GM21526 (cell line): ENCODE results near the gene AMHR2.

Experiments used
- ATAC-seq: cut with Tn5 transposase; IDR thresholded peaks from one replicate; pipeline ENCODE4 v1.9.1; 2021; ENCODE audit warnings: moderate library complexity; ENCODE audit not compliant: unreplicated experiment, low FRiP score

Gene AMHR2

GRCh38 chr12:53451661-53452158 is 28.1 kb downstream of the AMHR2 start, which contains the start of gene PCBP2:
Gene PCBP2 (plus strand): TSS chr12:53452102. CDS start chr12:53454801, 2,699 bp downstream.
- ATAC-seq, result peak; percentile 95

DNA sequence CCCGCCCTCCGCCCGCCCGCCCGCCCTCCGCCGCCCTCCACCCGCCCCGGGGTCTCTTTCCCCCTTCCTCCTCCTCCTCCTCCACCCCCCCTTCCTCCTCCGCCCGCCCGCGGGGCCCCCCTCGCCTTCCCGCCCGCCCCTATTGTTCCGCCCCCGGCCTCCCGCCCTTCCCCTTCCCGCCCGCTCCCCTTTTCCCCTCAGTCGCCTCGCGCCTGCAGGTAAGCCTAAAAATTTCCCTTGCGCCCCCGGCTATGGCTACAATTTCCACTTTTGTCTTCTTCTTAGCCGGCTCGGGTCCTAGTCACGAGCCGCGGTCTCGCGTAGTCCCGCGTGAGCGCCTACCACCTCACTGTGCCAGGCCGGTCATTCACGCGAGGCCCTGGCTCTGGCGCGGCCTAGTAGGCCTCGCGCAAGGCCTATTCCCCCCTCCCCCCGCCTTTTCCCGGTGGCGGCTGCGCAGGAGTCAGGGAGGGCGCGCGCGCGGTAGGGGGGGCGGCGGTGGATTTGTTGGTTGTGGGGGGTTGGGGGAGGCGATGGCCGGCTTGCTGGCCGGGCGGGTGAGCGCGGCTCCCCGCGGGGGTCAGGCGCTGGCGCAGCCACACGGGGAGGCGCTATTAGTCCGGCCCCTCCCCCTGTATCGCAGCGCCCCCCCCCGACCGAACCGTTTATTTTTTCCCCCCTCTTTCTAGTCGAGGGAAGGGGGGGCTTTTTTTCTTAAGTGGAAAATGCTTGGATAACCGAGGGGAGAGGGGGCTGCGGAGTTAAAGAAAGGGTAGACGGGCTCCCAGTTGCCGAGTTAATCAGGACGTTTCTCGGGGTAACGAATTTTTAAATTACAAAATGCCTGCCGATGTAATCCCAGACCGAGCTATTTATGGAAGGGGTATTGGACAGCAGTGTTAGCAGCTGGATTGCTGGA is 28.8 kb downstream of the AMHR2 start:
- no peak for ATAC-seq

- ATAC-seq, result no peak
Measured at GRCh38 chr12:53453953-53454640, 30.4 kb downstream of the AMHR2 start.

DNA sequence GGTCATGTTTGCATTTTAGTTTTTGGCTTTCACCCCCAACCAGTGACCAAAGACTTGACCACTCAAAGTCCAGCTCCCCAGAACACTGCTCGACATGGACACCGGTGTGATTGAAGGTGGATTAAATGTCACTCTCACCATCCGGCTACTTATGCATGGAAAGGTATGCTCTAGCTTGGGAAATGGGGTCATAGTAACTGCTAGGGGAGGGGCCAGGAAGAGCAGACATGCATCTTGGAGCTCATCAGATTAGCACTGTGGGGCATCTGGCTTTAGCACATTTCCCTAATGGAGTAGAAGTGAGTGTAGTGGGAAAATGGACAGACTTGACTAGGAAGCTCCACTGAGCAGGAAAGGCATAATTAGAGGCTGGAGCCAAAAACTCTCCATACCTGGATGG is 31.1 kb downstream of the AMHR2 start:
- ATAC-seq, result no peak

DNA sequence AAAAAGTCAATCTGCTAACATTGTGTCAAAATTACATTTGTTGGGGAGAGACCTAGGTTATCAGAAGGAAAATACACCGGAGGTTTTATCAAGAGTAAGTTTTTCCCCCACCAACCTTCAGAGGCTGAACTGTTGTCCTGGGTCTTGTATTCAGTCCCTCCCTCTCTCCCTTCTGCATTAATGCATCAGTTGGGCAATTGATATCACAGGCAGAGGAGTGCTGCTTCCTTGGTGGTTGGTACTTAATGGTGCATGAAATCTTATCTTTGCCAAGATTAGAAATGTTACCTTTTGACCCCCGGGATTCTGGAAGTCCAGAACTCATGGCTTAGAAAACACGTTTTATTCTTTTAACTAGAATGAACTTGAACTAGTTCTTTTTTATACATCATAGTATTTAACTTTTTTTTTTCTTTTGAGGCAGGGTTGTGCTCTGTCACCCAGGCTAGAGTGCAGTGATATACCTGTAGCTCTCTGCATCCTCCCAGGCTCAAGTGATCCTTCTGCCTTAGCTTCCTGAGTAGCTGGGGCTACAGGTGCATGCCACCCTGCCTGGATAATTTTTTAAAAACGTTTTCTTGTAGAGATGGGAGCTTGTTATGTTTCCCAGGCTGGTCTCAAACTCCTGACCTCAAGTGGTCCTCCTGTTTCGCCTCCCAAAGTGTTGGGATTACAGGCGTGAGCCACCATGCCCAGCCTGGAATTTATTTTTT is 33.2 kb downstream of the AMHR2 start:
- no peak for ATAC-seq

DNA sequence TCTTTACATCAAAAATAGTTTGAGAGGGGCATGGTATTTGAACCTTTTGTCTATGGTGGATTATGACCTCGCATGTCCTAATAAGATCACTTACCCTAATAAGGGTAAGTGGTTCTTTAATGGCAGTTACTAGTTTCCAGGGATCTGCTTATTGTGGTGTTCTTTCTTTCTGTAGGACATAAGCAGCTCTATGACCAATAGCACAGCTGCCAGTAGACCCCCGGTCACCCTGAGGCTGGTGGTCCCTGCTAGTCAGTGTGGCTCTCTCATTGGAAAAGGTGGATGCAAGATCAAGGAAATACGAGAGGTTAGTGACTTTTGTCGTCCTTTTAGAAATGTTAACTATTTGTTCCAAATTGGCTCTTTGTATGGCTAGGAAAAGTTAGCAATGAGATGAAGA is 35.4 kb downstream of the AMHR2 start:
- no peak for ATAC-seq

- ATAC-seq, result no peak
Measured at GRCh38 chr12:53461059-53461458, 37.4 kb downstream of the AMHR2 start.

GRCh38 chr12:53461591-53461990 is 37.9 kb downstream of the AMHR2 start:
- ATAC-seq, result no peak

- no peak for ATAC-seq
Measured at GRCh38 chr12:53462935-53463334, 39.3 kb downstream of the AMHR2 start.

DNA sequence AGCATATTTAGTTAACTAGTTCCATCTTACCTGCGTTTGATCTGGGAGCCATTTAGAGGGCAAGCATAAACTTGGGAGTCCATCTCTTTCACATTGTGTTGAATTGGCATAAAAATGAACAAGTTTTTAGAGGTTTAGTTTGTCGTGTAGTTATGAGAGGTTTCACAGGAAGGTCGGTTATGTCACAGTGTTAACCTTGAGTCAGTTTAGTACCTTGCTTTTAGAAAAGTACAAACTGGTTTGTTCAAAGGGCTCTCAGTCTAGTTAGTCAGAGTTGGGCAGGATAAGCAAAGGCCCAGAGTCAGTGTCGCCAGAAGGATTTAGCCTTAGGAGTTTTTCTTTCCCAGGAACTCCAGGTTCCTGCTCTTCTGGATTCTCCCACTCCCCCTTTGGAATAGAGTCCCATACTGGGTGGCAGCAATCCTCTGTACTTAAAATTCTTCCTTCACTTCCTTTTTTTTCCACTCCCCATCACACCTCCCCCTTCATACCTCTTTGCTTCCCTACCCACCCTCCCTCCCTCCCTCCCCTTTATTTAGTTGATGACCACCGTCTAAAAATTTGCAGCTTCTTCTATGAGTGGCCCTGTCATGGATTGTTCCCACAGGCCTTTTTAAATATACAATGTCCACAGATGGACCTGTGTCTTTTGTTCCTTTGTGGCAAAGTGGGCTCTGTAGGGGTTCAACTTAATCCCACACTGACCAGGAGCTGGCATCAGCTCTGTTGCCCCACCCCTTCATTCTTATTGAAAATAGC is 40.3 kb downstream of the AMHR2 start:
- no peak for ATAC-seq

DNA sequence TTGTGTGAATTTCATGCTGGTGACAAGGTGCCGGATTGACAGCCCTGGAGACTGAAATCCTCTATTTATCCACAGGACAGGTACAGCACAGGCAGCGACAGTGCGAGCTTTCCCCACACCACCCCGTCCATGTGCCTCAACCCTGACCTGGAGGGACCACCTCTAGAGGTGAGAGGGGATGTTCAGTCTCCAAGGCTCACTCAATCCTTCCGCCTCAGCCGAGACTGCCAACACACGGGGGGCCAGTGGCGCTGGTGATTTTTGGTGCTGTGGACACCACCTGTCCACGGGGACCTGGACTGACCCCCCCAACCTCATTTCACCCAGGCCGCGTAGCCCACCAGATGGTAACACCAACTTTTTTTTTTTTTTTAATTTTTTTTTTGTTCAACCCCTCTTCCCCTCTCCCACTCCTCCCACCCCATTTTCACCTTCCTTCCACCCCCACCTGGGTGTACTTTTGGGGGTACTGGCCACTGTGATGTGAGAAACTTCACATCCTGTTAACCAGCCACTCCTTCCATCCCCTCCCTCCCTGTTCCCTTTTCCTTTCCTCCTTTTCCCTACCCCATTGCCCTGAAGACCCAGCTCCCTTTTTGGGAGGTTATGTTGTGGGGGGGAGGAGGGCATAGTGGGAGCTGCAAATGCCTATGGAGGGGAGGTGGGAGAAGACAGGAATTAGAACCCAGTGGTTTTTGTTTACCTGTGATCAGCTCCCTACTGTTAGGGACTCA is 41.2 kb downstream of the AMHR2 start:
- ATAC-seq, result no peak

DNA sequence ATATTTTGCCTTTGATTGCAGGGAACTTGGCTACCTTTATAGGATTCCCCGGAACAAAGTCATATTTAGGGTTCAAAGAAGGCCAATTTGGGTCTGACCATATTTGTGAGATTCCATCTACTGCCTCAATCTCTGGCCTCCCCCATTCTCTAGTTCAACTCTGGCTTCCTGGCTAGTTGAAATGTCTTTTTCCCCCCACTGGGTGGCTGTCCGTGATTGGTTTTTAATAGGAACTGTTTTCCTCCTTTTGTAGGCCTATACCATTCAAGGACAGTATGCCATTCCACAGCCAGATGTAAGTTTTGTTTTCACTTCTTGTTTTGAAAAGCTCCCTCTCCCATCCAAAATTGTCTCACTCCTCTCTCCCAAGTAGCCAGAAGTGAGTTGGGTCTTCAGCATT is 42.0 kb downstream of the AMHR2 start:
- no peak for ATAC-seq

GRCh38 chr12:53466640-53467039 is 43.0 kb downstream of the AMHR2 start:
- ATAC-seq, result no peak

DNA sequence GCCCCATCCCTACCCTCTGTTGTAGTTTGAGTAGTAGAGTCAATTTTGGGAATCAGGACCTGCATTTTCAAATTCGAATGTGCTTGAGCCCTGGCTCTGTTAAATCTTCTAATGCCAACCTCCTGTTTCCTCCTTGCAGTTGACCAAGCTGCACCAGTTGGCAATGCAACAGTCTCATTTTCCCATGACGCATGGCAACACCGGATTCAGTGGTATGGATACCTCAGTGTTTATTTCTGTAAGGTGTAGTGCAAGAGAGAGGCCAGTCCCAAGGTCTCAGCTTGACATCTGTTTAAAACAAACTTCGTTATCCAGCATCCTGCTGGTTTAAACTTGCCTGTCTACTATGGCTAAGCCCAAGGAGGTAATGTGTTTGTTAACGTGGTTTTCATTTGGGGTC is 43.4 kb downstream of the AMHR2 start:
- ATAC-seq, result no peak

- no peak for ATAC-seq
Measured at GRCh38 chr12:53467880-53468279, 44.2 kb downstream of the AMHR2 start.

DNA sequence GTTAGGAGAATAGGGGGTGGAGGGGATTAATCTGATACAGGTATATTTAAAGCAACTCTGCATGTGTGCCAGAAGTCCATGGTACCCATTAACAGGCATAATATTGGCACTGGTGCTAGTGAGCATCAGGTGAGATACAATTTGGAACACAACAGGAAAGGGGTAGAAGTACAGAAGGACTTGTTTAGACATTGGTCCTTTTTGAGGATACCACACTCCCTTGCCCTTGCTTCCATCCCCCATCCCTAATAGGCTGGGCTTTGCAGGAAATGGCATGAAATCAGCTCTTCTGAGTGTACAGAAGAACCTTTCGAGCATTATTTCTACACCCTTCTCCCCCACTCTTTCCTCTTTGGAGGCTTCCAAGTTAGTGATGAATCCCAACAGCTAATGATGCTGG is 44.6 kb downstream of the AMHR2 start:
- ATAC-seq, result no peak

GRCh38 chr12:53472056-53472582 is 48.5 kb downstream of the AMHR2 start:
- no peak for ATAC-seq

DNA sequence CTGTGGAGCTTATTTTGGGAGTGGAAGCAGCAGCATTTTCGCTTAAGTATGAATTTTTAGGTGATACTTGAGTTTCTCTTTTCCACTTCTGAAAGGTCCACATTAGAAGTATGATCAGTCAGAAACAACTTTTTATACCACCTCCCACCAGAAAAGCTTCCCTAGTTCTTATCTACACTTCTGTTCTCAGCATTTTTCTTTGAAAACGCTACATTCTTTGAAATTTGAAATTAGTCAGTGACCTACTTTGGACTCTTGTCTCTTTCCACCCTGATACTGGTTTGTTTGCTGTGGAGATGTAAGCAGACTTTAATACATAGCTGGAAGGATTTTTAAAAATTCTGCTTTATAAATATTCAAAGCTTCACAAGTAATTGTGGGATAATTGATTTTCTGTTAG is 50.4 kb downstream of the AMHR2 start:
- ATAC-seq, result no peak

- no peak for ATAC-seq
Measured at GRCh38 chr12:53474819-53475218, 51.2 kb downstream of the AMHR2 start.
